B cell (primary cell): Measurements from ENCODE around the gene TBC1D3E. TPM values are rescaled to one million over a fixed set of nuclear protein-coding genes. Genes with fewer than 3 reads are reported as not detected.
"Not testable (repeated sequence)": the region's sequence is repeated elsewhere in the genome, so short reads cannot be mapped to it uniquely, and the experiment has no call there.

ENCODE experiments used
- ATAC-seq: fragments of 200-7000 bp; cut with Tn5 transposase; one replicate; pipeline ENCODE4 v1.10.0; 2021; ENCODE audit warnings: low read depth, mild to moderate bottlenecking, moderate number of reproducible peaks, moderate library complexity
- CTCF ChIA-PET: fragments of 350-600 bp; sonication (Branson Sonifier 250); formaldehyde crosslinking; loops from one replicate; lab custom pipeline; 2021; ENCODE audit warnings: antibody characterized with exemption, inconsistent platforms; lab: Charles Lee
- POLR2A ChIA-PET: fragments of 350-600 bp; sonication (Branson Sonifier 250); formaldehyde crosslinking; loops from one replicate; lab custom pipeline; 2021; ENCODE audit warnings: antibody characterized with exemption; lab: Charles Lee
- DNase-seq: peaks from one replicate; pipeline ENCODE4 v3.0.0; 2013
- H2AFZ ChIP-seq: 2 replicates; pipeline ENCODE4 v1.6.1; 2012; ENCODE audit warnings: mild to moderate bottlenecking, low read depth, low read length; ENCODE audit not compliant: insufficient read depth, poor library complexity, severe bottlenecking
- H3K27ac ChIP-seq, 2 donors: 1 replicate in 1 of 2; 2 replicates in 1 of 2; pipeline ENCODE4 v1.5.1; 2012 to 2013; ENCODE audit warnings: low read length in 2 of 2, mild to moderate bottlenecking in 2 of 2, moderate library complexity in 1 of 2
- H3K27me3 ChIP-seq, 4 experiments: fragments of 200-600 bp in 1 of 4; sonication (generic) in 1 of 4; replicated peaks in 1 of 4; 1 replicate in 2 of 4; 2 replicates in 2 of 4; pipeline versions ENCODE4 v1.6.1 to v1.7.0; 2013 to 2016; ENCODE audit warnings: low read length in 3 of 4, mild to moderate bottlenecking in 2 of 4, mixed read lengths in 1 of 4, moderate library complexity in 1 of 4; ENCODE audit not compliant: insufficient read depth in 4 of 4, control insufficient read depth in 3 of 4; ENCODE audit errors: control extremely low read depth in 1 of 4
- H3K36me3 ChIP-seq, 2 experiments: replicated peaks in 1 of 2; 1 replicate in 1 of 2; 2 replicates in 1 of 2; pipeline versions ENCODE4 v1.6.1 to v1.7.1; 2013; ENCODE audit warnings: low read length in 1 of 2; ENCODE audit not compliant: insufficient read depth in 2 of 2, control insufficient read depth in 1 of 2; ENCODE audit errors: control extremely low read depth in 1 of 2, extremely low read depth in 1 of 2
- H3K4me1 ChIP-seq, 2 donors: fragments of 200-600 bp in 1 of 2; sonication (generic) in 1 of 2; 1 replicate in 1 of 2; 2 replicates in 1 of 2; pipeline versions ENCODE4 v1.5.1 to v1.6.1; 2013 to 2017; ENCODE audit warnings: low read length in 2 of 2; ENCODE audit not compliant: control insufficient read depth in 2 of 2, insufficient read depth in 2 of 2
- H3K4me2 ChIP-seq: replicated peaks from 2 replicates; pipeline ENCODE3; 2012; ENCODE audit warnings: mild to moderate bottlenecking, low read depth, low read length; ENCODE audit not compliant: poor library complexity, severe bottlenecking
- H3K4me3 ChIP-seq, 5 experiments: fragments of 200-600 bp in 1 of 5; sonication (generic) in 1 of 5; 1 replicate in 3 of 5; 2 replicates in 2 of 5; pipeline versions ENCODE4 v1.5.1 to v1.7.0; 2011 to 2016; ENCODE audit warnings: low read length in 4 of 5, mild to moderate bottlenecking in 4 of 5, low read depth in 2 of 5, control low read depth in 1 of 5, moderate library complexity in 1 of 5; ENCODE audit not compliant: insufficient read depth in 1 of 5; ENCODE audit errors: control extremely low read depth in 1 of 5, extremely low read depth in 1 of 5
- H3K79me2 ChIP-seq: fragments of 200-600 bp; sonication (generic); one replicate; pipeline ENCODE4 v1.6.0; 2016; ENCODE audit warnings: low read length; ENCODE audit not compliant: control insufficient read depth, insufficient read depth
- H3K9ac ChIP-seq: fragments of 200-600 bp; sonication (generic); 2 replicates; pipeline ENCODE4 v1.6.1; 2017; ENCODE audit warnings: mild to moderate bottlenecking, low read length, moderate library complexity
- H3K9me3 ChIP-seq, 3 donors: one replicate each; pipeline versions ENCODE4 v1.6.1 to v1.7.1; 2013; ENCODE audit warnings: low read length in 2 of 3; ENCODE audit not compliant: control insufficient read depth in 2 of 3, insufficient read depth in 1 of 3; ENCODE audit errors: control extremely low read depth in 1 of 3
- H4K20me1 ChIP-seq: 2 replicates; pipeline ENCODE4 v1.6.0; 2012; ENCODE audit warnings: mild to moderate bottlenecking, low read length; ENCODE audit not compliant: insufficient read depth, control insufficient read depth, poor library complexity, severe bottlenecking
- H3K27ac Mint-ChIP-seq: one replicate; pipeline ENCODE4 v1.8.0; 2021; ENCODE audit warnings: mixed read lengths
- H3K27me3 Mint-ChIP-seq: one replicate; pipeline ENCODE4 v1.8.0; 2021; ENCODE audit warnings: mixed read lengths
- H3K4me1 Mint-ChIP-seq: one replicate; pipeline ENCODE4 v1.8.0; 2021; ENCODE audit warnings: mixed read lengths
- H3K4me3 Mint-ChIP-seq: one replicate; pipeline ENCODE4 v1.8.0; 2021; ENCODE audit warnings: mixed read lengths
- H3K9me3 Mint-ChIP-seq: one replicate; pipeline ENCODE4 v1.8.0; 2022; ENCODE audit warnings: mixed read lengths; ENCODE audit not compliant: insufficient read depth
- WGBS: methylation state at CpG from one replicate; pipeline ENCODE4 v1.1.5; 2013; ENCODE audit warnings: missing lambda C conversion rate; ENCODE audit not compliant: insufficient coverage; 5-methylcytosine and 5-hydroxymethylcytosine counted together
- intact Hi-C: fragments of 100-400 bp; cut with micrococcal nuclease; formaldehyde crosslinking; loops from one replicate; pipeline ENCODE4 v1.10.0; 2022
- polyA plus RNA-seq: library from polyadenylated mRNA; depleted of rRNA; stranded (reverse); fragments of >200 nt; gene quantifications from 2 replicates; pipeline ENCODE4 v1.2.3, GENCODE V29; 2012
- small RNA-seq: library from RNA; depleted of rRNA; stranded (forward); fragments of <200 nt; gene quantifications from one replicate; pipeline ENCODE3, GENCODE V24; 2012; ENCODE audit warnings: low replicate concordance, low read depth; ENCODE audit not compliant: insufficient read length
- total RNA-seq, 2 donors: library from RNA; stranded (reverse); fragments of 120-200 nt in 1 of 2; gene quantifications; 1 replicate in 1 of 2; 2 replicates in 1 of 2; pipeline versions ENCODE4 v1.2.3 to v1.2.4, GENCODE V29; 2013 to 2022

The TBC1D3E gene
- total and polyA plus RNA-seq, 2 donors (not counting 1 experiment from before 2014, with no cell fraction given), result 0.13 to 6.1 TPM

GRCh38 chr17:38099262-38099661, 28.5 kb upstream of the TBC1D3E start:
- POLR2A ChIA-PET, H3K4me3 ChIP-seq, H3K79me2 ChIP-seq, intact Hi-C loops, H3K27ac Mint-ChIP-seq, H3K4me3 Mint-ChIP-seq, ATAC-seq, H4K20me1 ChIP-seq, H3K27me3 Mint-ChIP-seq, H3K36me3 ChIP-seq, DNase-seq, H3K4me2 ChIP-seq, H3K27me3 ChIP-seq, H3K4me1 ChIP-seq, H3K9ac ChIP-seq, H2AFZ ChIP-seq, H3K27ac ChIP-seq, H3K9me3 ChIP-seq, H3K9me3 Mint-ChIP-seq, CTCF ChIA-PET, H3K4me1 Mint-ChIP-seq: not testable (repeated sequence)
- no CpG with 5 or more reads among the region's 1 CpG for whole genome bisulfite sequencing

GRCh38 chr17:38119829-38120228, 7.9 kb upstream of the TBC1D3E start:
- CTCF ChIA-PET, H3K27me3 Mint-ChIP-seq, H3K4me1 Mint-ChIP-seq, H3K27ac Mint-ChIP-seq, H3K27me3 ChIP-seq, POLR2A ChIA-PET, H3K4me3 Mint-ChIP-seq, H3K27ac ChIP-seq, H3K9me3 ChIP-seq, H3K9me3 Mint-ChIP-seq, H3K79me2 ChIP-seq, H2AFZ ChIP-seq, intact Hi-C loops, H3K4me3 ChIP-seq, H3K36me3 ChIP-seq, ATAC-seq, H4K20me1 ChIP-seq, H3K4me2 ChIP-seq, DNase-seq, H3K9ac ChIP-seq, H3K4me1 ChIP-seq: not testable (repeated sequence)
- WGBS, result no CpG with 5 or more reads among the region's 1 CpG

GRCh38 chr17:38134860-38135259, 7.1 kb downstream of the TBC1D3E start:
- H3K9ac ChIP-seq, H2AFZ ChIP-seq, H3K79me2 ChIP-seq, H3K9me3 Mint-ChIP-seq, H3K36me3 ChIP-seq, H3K4me1 Mint-ChIP-seq, H3K4me1 ChIP-seq, H3K4me2 ChIP-seq, CTCF ChIA-PET, H3K9me3 ChIP-seq, H3K4me3 ChIP-seq, H3K27me3 Mint-ChIP-seq, H3K27me3 ChIP-seq, H3K27ac ChIP-seq, H3K4me3 Mint-ChIP-seq, DNase-seq, ATAC-seq, H4K20me1 ChIP-seq, H3K27ac Mint-ChIP-seq, POLR2A ChIA-PET, intact Hi-C loops: not testable (repeated sequence)
- 83% methylated on average over 3 of the region's 16 CpGs for WGBS

Small RNA genes within 50 kb of the gene (small RNA-seq; reads per million reads assigned to genes)
- gene RF00019 (not detected), gene RNA5SP526 (not detected)

Other genes with a start within 250 kb of the TBC1D3E start
- gene TBC1D3K, start 203.5 kb upstream of the TBC1D3E start, total RNA-seq, result not detected in 2 replicates
- not detected in 2 replicates for gene TBC1D3K, start 203.5 kb upstream of the TBC1D3E start, polyA plus RNA-seq
- gene TBC1D3L, start 138.9 kb upstream of the TBC1D3E start, total RNA-seq, result 4.1 and 4.3 TPM in 2 replicates
- 3.6 and 43.5 TPM in 2 replicates for gene TBC1D3L, start 138.9 kb upstream of the TBC1D3E start, polyA plus RNA-seq
- gene TBC1D3D, start 124.0 kb upstream of the TBC1D3E start, total RNA-seq, result 2.3 and 2.7 TPM in 2 replicates
- 0.33 and 29.1 TPM in 2 replicates for gene TBC1D3D, start 124.0 kb upstream of the TBC1D3E start, polyA plus RNA-seq
- 7.3 and 13.5 TPM in 2 replicates for gene TBC1D3C, start 59.3 kb upstream of the TBC1D3E start, total RNA-seq
- 21.5 TPM in 1 of 2 replicates, not detected in the other for gene TBC1D3C, start 59.3 kb upstream of the TBC1D3E start, polyA plus RNA-seq
- 1.7 and 13.2 TPM in 2 replicates for gene TBC1D3, start 64.6 kb downstream of the TBC1D3E start, total RNA-seq
- gene TBC1D3, start 64.6 kb downstream of the TBC1D3E start, polyA plus RNA-seq, result 0.71 TPM in 1 of 2 replicates, not detected in the other
- gene MRPL45, start 169.2 kb downstream of the TBC1D3E start, total RNA-seq, result 17.6 and 20.2 TPM in 2 replicates
- gene MRPL45, start 169.2 kb downstream of the TBC1D3E start, polyA plus RNA-seq, result 13.1 and 13.5 TPM in 2 replicates
- gene GPR179, start 216.0 kb downstream of the TBC1D3E start, total RNA-seq, result 0.10 TPM in 1 of 2 replicates, not detected in the other
- gene GPR179, start 216.0 kb downstream of the TBC1D3E start, polyA plus RNA-seq, result 0.01 TPM in 2 replicates
- gene SOCS7, start 223.9 kb downstream of the TBC1D3E start, total RNA-seq, result 20.8 and 23.3 TPM in 2 replicates
- gene SOCS7, start 223.9 kb downstream of the TBC1D3E start, polyA plus RNA-seq, result 6.2 and 9.4 TPM in 2 replicates